ENCODE measurements around the gene BEND6.
A peak's percentile ranks its signal among the peaks of the same experiment; 100 is the strongest.
"Not testable (repeated sequence)": the region's sequence is repeated elsewhere in the genome, so short reads cannot be mapped to it uniquely, and the experiment has no call there.

Gene BEND6

GRCh38 chr6:56992036-56992435 is 37.1 kb downstream of the BEND6 start:
- no peak for DNase-seq (ENCODE audit: extremely low read depth, low read depth)
- TF ChIP-seq CTCF (IDR thresholded peaks at IDR 0.05; ENCODE audit: low read depth, low read length, missing control alignments) = no peak
- no peak overlapping the region for H3K4me3 ChIP-seq (replicated peaks; ENCODE audit: low read depth, low read length)

- TF ChIP-seq CTCF (IDR thresholded peaks at IDR 0.05; ENCODE audit: low read depth, low read length, missing control alignments) = no peak
- H3K4me3 ChIP-seq (replicated peaks; ENCODE audit: low read depth, low read length) = no peak overlapping the region
- no peak for DNase-seq (ENCODE audit: extremely low read depth, low read depth)
These were observed 37.8 kb downstream of the BEND6 start for GRCh38 chr6:56992703-56993102.

GRCh38 chr6:56995347-56995902 is 40.5 kb downstream of the BEND6 start:
- H3K4me3 ChIP-seq (replicated peaks; ENCODE audit: low read depth, low read length) = no peak overlapping the region
- TF ChIP-seq CTCF (IDR thresholded peaks at IDR 0.05; ENCODE audit: low read depth, low read length, missing control alignments) = peak; percentile 12
- no peak for DNase-seq (ENCODE audit: extremely low read depth, low read depth)

DNA sequence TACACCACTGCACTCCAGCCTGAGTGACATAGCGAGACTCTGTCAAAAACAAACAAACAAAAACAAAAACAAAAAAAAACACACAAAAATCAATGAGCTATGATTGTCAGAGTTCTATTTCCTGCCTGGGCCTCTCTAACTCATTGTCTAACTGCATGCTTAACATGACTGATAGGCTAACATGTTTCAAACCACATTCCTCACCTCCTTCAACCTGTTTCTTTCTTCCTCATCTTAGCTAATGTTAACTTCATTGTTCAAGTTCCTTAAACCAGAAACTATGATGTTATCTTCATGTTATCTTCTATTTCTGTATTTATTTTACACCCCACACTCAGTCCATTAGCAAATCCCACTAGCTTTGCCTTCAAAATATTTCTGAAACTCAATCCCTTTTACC is 41.5 kb downstream of the BEND6 start:
- no peak overlapping the region for H3K4me3 ChIP-seq (replicated peaks; ENCODE audit: low read depth, low read length)
- no peak for TF ChIP-seq CTCF (IDR thresholded peaks at IDR 0.05; ENCODE audit: low read depth, low read length, missing control alignments)
- DNase-seq (ENCODE audit: extremely low read depth, low read depth) = no peak

DNA sequence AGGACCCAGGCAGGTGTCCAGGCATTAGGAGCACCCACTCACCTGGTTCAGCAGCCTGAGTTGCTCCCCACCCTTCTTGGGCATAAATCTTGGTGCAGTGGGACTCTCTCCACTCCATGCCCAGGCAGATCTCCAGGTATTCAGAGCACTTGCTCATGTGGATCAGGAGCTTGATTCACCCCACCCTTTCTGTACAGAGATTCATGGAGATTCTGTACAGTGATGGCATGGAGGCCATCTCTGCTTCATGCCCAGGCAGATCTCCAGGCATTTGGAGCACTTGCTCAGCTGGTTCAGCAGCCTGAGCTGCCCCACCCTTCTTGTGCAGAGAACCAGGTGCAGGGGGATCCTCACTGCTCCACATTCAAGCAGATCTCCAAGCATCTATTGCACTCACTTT is 44.1 kb downstream of the BEND6 start:
- H3K4me3 ChIP-seq (replicated peaks; ENCODE audit: low read depth, low read length) = no peak overlapping the region
- no peak for DNase-seq (ENCODE audit: extremely low read depth, low read depth)
- no peak for TF ChIP-seq CTCF (IDR thresholded peaks at IDR 0.05; ENCODE audit: low read depth, low read length, missing control alignments)

DNA sequence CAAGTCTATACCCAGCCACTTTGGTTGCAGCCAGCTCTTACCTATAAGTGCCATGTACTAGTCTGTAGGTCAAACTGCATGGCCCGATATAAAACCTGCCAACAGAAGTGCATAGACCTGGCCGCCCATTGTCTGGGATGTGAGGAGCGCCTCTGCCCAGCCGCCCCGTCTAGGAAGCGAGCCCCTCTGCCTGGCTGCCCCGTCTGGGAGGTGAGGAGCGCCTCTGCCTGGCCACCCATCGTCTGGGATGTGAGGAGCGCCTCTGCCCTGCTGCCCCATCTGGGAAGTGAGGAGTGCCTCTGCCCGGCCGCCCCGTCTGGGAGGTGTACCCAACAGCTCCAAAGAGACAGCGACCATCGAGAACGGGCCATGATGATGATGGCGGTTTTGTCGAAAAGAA is 44.8 kb downstream of the BEND6 start:
- not testable (repeated sequence) for H3K4me3 ChIP-seq (replicated peaks; ENCODE audit: low read depth, low read length); DNase-seq (ENCODE audit: extremely low read depth, low read depth)

GRCh38 chr6:57002197-57002596 is 47.3 kb downstream of the BEND6 start:
- TF ChIP-seq CTCF (IDR thresholded peaks at IDR 0.05; ENCODE audit: low read depth, low read length, missing control alignments) = no peak
- no peak for DNase-seq (ENCODE audit: extremely low read depth, low read depth)
- no peak overlapping the region for H3K4me3 ChIP-seq (replicated peaks; ENCODE audit: low read depth, low read length)

All from HFF-Myc (cell line).